GM12891 (cell line): Measurements from ENCODE around the gene RIT1.
A peak's percentile ranks its signal among the peaks of the same experiment; 100 is the strongest.
"Not testable (repeated sequence)": the region's sequence is repeated elsewhere in the genome, so short reads cannot be mapped to it uniquely, and the experiment has no call there.

ENCODE experiments used
- DNase-seq: peaks from one replicate; pipeline ENCODE4 v3.0.0; 2011; ENCODE audit warnings: low spot score; ENCODE audit not compliant: insufficient read length
- FAIRE-seq: peaks from 2 replicates; lab custom pipeline; 2011; peaks lifted over from hg19 to GRCh38; lab: Jason Lieb, UNC
- PAX5 ChIP-seq: IDR thresholded peaks from 2 replicates; pipeline ENCODE4 v1.6.1; 2011; ENCODE audit warnings: low read length, moderate library complexity, mild to moderate bottlenecking; ENCODE audit not compliant: insufficient read depth, severe bottlenecking
- POLR2A ChIP-seq: IDR thresholded peaks from 2 replicates; pipeline ENCODE4 v1.6.1; 2011; ENCODE audit warnings: low read depth, low read length, control low read depth
- POLR2AphosphoS5 ChIP-seq: IDR thresholded peaks from 2 replicates; pipeline ENCODE4 v1.6.1; 2011; ENCODE audit warnings: low read depth, low read length, control low read depth
- POU2F2 ChIP-seq: IDR thresholded peaks from 2 replicates; pipeline ENCODE4 v1.6.1; 2011; ENCODE audit warnings: low read depth, mild to moderate bottlenecking, control low read depth, low read length, moderate library complexity
- SPI1 ChIP-seq: IDR thresholded peaks from 2 replicates; pipeline ENCODE4 v1.6.1; 2011; ENCODE audit warnings: low read depth, low read length, control low read depth
- TAF1 ChIP-seq: IDR thresholded peaks from 2 replicates; pipeline ENCODE4 v1.6.1; 2011; ENCODE audit warnings: low read depth, low read length, control low read depth

RIT1 gene

GRCh38 chr1:155913969-155914757, 3.0 kb upstream of the RIT1 start:
- no peak for TF ChIP-seq POU2F2
- no peak for TF ChIP-seq TAF1
- TF ChIP-seq PAX5 = no peak
- TF ChIP-seq POLR2A = no peak
- TF ChIP-seq SPI1 = no peak
- TF ChIP-seq POLR2AphosphoS5 = no peak
- FAIRE-seq (no peak), DNase-seq (no peak)

- no peak for FAIRE-seq
- no peak for DNase-seq
- no peak; the same call in 1 of the 2 replicates for TF ChIP-seq POLR2A
- TF ChIP-seq POU2F2 = peak; percentile 10; the same call in 1 of the 2 replicates
- no peak for TF ChIP-seq PAX5
- TF ChIP-seq TAF1 = no peak
- no peak for TF ChIP-seq SPI1
- peak; percentile 54; the same call in 1 of the 2 replicates for TF ChIP-seq POLR2AphosphoS5
Observed at GRCh38 chr1:155912056-155912536, 947 bp upstream of the RIT1 start.

- TF ChIP-seq TAF1 = no peak
- TF ChIP-seq PAX5 = no peak
- no peak for TF ChIP-seq POLR2AphosphoS5
- no peak for TF ChIP-seq POU2F2
- TF ChIP-seq POLR2A = no peak
- TF ChIP-seq SPI1 = no peak
- FAIRE-seq (peak; percentile 74), DNase-seq (no peak)
Observed at GRCh38 chr1:155910621-155911121, 478 bp downstream of the RIT1 start.

GRCh38 chr1:155909894-155910293, 1.3 kb downstream of the RIT1 start:
- TF ChIP-seq TAF1 (no peak), POLR2A (no peak), PAX5 (no peak)
- DNase-seq (no peak), FAIRE-seq (no peak)

GRCh38 chr1:155904261-155904660, 6.9 kb downstream of the RIT1 start:
- DNase-seq (no peak), FAIRE-seq (no peak)
- TF ChIP-seq POLR2AphosphoS5 (no peak), POU2F2 (no peak), PAX5 (no peak), POLR2A (no peak), SPI1 (no peak), TAF1 (no peak)

GRCh38 chr1:155900161-155900560, 11.0 kb downstream of the RIT1 start:
- no peak for FAIRE-seq
- no peak for DNase-seq
- TF ChIP-seq POLR2AphosphoS5 (no peak), PAX5 (no peak), POU2F2 (no peak), TAF1 (no peak), POLR2A (no peak), SPI1 (no peak)

GRCh38 chr1:155899683-155900082, 11.5 kb downstream of the RIT1 start:
- FAIRE-seq (no peak), DNase-seq (no peak)
- TF ChIP-seq POU2F2 = no peak
- no peak for TF ChIP-seq SPI1
- TF ChIP-seq PAX5 = no peak
- no peak for TF ChIP-seq POLR2A
- TF ChIP-seq TAF1 = no peak
- TF ChIP-seq POLR2AphosphoS5 = no peak

GRCh38 chr1:155898888-155899287, 12.3 kb downstream of the RIT1 start:
- FAIRE-seq = no peak
- TF ChIP-seq POLR2A = no peak
- TF ChIP-seq SPI1 = no peak
- no peak for TF ChIP-seq POLR2AphosphoS5
- no peak for TF ChIP-seq POU2F2
- TF ChIP-seq TAF1 = no peak
- DNase-seq = no peak

- TF ChIP-seq PAX5 (no peak), POU2F2 (no peak), POLR2A (no peak), POLR2AphosphoS5 (no peak), TAF1 (no peak), SPI1 (no peak)
- DNase-seq = no peak
- no peak for FAIRE-seq
Observed at GRCh38 chr1:155897746-155898145, 13.4 kb downstream of the RIT1 start.

- not testable (repeated sequence) for DNase-seq, FAIRE-seq
Observed at GRCh38 chr1:155896476-155896875, 14.7 kb downstream of the RIT1 start.

- not testable (repeated sequence) for DNase-seq, FAIRE-seq
Observed at GRCh38 chr1:155895617-155896016, 15.5 kb downstream of the RIT1 start.
